ENCODE results near the gene PIEZO2.

The PIEZO2 gene

GRCh38 chr18:11005528-11005927, 143.8 kb downstream of the PIEZO2 start:
- Histone ChIP-seq H3K79me2 (ENCODE audit: insufficient read depth, low read length) (no peaks in the 10 kb centered on the region), H3K4me2 (ENCODE audit: low read depth, low read length, poor library complexity, severe bottlenecking) (no peak overlapping the region), H3F3A (ENCODE audit: low read depth) (no peaks in the 10 kb centered on the region), H4K20me1 (ENCODE audit: insufficient read depth, low read length, poor library complexity, severe bottlenecking) (no peaks in the 10 kb centered on the region), H3K9ac (ENCODE audit: low read depth, low read length, poor library complexity, severe bottlenecking) (no peak overlapping the region), H3K36me3 (ENCODE audit: insufficient read depth, low read length) (no peaks in the 10 kb centered on the region), H3K9me3 (ENCODE audit: insufficient read depth, low read depth, low read length) (no peaks in the 10 kb centered on the region), H3K4me3 (ENCODE audit: low read length, poor library complexity, severe bottlenecking) (no peak overlapping the region), H3K9me2 (replicated peaks; ENCODE audit: low read depth, low read length) (no peaks in the 10 kb centered on the region), H3K27me3 (ENCODE audit: insufficient read depth, low read length, poor library complexity, severe bottlenecking) (no peaks in the 10 kb centered on the region), H3K4me1 (ENCODE audit: insufficient read depth, low read length, poor library complexity, severe bottlenecking) (no peaks in the 10 kb centered on the region), H2AFZ (ENCODE audit: low read length) (no peak overlapping the region)
- TF ChIP-seq CTCF (conservative IDR thresholded peaks at IDR 0.05; ENCODE audit: low read length) = no peak
- TF ChIP-seq EZH2phosphoT487 (IDR thresholded peaks at IDR 0.05; ENCODE audit: borderline replicate concordance) = no peak

- Histone ChIP-seq H3K4me1 (ENCODE audit: insufficient read depth, low read length, poor library complexity, severe bottlenecking) (no peaks in the 10 kb centered on the region), H3F3A (ENCODE audit: low read depth) (no peaks in the 10 kb centered on the region)
- TF ChIP-seq CTCF (conservative IDR thresholded peaks at IDR 0.05; ENCODE audit: low read length) (no peak), EZH2phosphoT487 (IDR thresholded peaks at IDR 0.05; ENCODE audit: borderline replicate concordance) (no peak)
These were observed 144.4 kb downstream of the PIEZO2 start for GRCh38 chr18:11004951-11005350.

GRCh38 chr18:11004294-11004693, 145.1 kb downstream of the PIEZO2 start:
- H2AFZ ChIP-seq (ENCODE audit: low read length) = no peak overlapping the region
- H3K9me2 ChIP-seq (replicated peaks; ENCODE audit: low read depth, low read length) = no peaks in the 10 kb centered on the region
- H3F3A ChIP-seq (ENCODE audit: low read depth) = no peaks in the 10 kb centered on the region
- no peaks in the 10 kb centered on the region for H3K9me3 ChIP-seq (ENCODE audit: insufficient read depth, low read depth, low read length)
- no peaks in the 10 kb centered on the region for H3K36me3 ChIP-seq (ENCODE audit: insufficient read depth, low read length)
- H4K20me1 ChIP-seq (ENCODE audit: insufficient read depth, low read length, poor library complexity, severe bottlenecking) = no peaks in the 10 kb centered on the region
- TF ChIP-seq CTCF (conservative IDR thresholded peaks at IDR 0.05; ENCODE audit: low read length) (no peak), EZH2phosphoT487 (IDR thresholded peaks at IDR 0.05; ENCODE audit: borderline replicate concordance) (no peak)
- no peak overlapping the region for H3K4me2 ChIP-seq (ENCODE audit: low read depth, low read length, poor library complexity, severe bottlenecking)
- no peak overlapping the region for H3K4me3 ChIP-seq (ENCODE audit: low read length, poor library complexity, severe bottlenecking)
- H3K79me2 ChIP-seq (ENCODE audit: insufficient read depth, low read length) = no peaks in the 10 kb centered on the region
- no peaks in the 10 kb centered on the region for H3K27me3 ChIP-seq (ENCODE audit: insufficient read depth, low read length, poor library complexity, severe bottlenecking)
- H3K4me1 ChIP-seq (ENCODE audit: insufficient read depth, low read length, poor library complexity, severe bottlenecking) = no peaks in the 10 kb centered on the region
- H3K9ac ChIP-seq (ENCODE audit: low read depth, low read length, poor library complexity, severe bottlenecking) = no peak overlapping the region

More at GRCh38 chr18:11004951-11005350, 144.4 kb downstream of the PIEZO2 start:
- H3K4me3 ChIP-seq (ENCODE audit: low read length, poor library complexity, severe bottlenecking) = no peak overlapping the region
- no peak overlapping the region for H2AFZ ChIP-seq (ENCODE audit: low read length)
- H3K9me3 ChIP-seq (ENCODE audit: insufficient read depth, low read depth, low read length) = no peaks in the 10 kb centered on the region
- no peaks in the 10 kb centered on the region for H4K20me1 ChIP-seq (ENCODE audit: insufficient read depth, low read length, poor library complexity, severe bottlenecking)
- no peaks in the 10 kb centered on the region for H3K79me2 ChIP-seq (ENCODE audit: insufficient read depth, low read length)
- H3K4me2 ChIP-seq (ENCODE audit: low read depth, low read length, poor library complexity, severe bottlenecking) = no peak overlapping the region
- no peaks in the 10 kb centered on the region for H3K27me3 ChIP-seq (ENCODE audit: insufficient read depth, low read length, poor library complexity, severe bottlenecking)
- H3K9me2 ChIP-seq (replicated peaks; ENCODE audit: low read depth, low read length) = no peaks in the 10 kb centered on the region
- no peak overlapping the region for H3K9ac ChIP-seq (ENCODE audit: low read depth, low read length, poor library complexity, severe bottlenecking)
- no peaks in the 10 kb centered on the region for H3K36me3 ChIP-seq (ENCODE audit: insufficient read depth, low read length)
